Parathyroid adenoma (tissue), 2 donors: Measurements from ENCODE around the gene ITPKB.

Source experiments
- H2AFZ ChIP-seq: fragments of 300-600 bp; sonication (generic); one replicate; pipeline ENCODE4 v1.7.0; 2017; ENCODE audit warnings: antibody characterized with exemption, mild to moderate bottlenecking
- H3K27ac ChIP-seq: fragments of 300-600 bp; sonication (generic); one replicate; pipeline ENCODE4 v1.7.0; 2017
- H3K27me3 ChIP-seq: fragments of 300-600 bp; sonication (generic); one replicate; pipeline ENCODE4 v1.7.0; 2017; ENCODE audit warnings: low read length; ENCODE audit not compliant: control insufficient read depth, insufficient read depth
- H3K36me3 ChIP-seq: fragments of 300-600 bp; sonication (generic); one replicate; pipeline ENCODE4 v1.7.0; 2017; ENCODE audit warnings: low read length; ENCODE audit not compliant: control insufficient read depth, insufficient read depth
- H3K4me1 ChIP-seq: fragments of 300-600 bp; sonication (generic); one replicate; pipeline ENCODE4 v1.7.0; 2017; ENCODE audit warnings: control low read depth
- H3K4me2 ChIP-seq: fragments of 300-600 bp; sonication (generic); one replicate; pipeline ENCODE4 v1.7.0; 2017; ENCODE audit warnings: low read length
- H3K4me3 ChIP-seq: fragments of 300-600 bp; sonication (generic); one replicate; pipeline ENCODE4 v1.7.0; 2017; ENCODE audit warnings: low read depth, low read length
- H3K79me2 ChIP-seq: fragments of 300-600 bp; sonication (generic); one replicate; pipeline ENCODE4 v1.7.0; 2017; ENCODE audit warnings: control low read depth
- H3K9ac ChIP-seq: fragments of 300-600 bp; sonication (generic); one replicate; pipeline ENCODE4 v1.7.0; 2017; ENCODE audit warnings: mild to moderate bottlenecking
- H3K9me3 ChIP-seq: fragments of 300-600 bp; sonication (generic); one replicate; pipeline ENCODE4 v1.7.0; 2017; ENCODE audit warnings: low read length; ENCODE audit not compliant: control insufficient read depth
- TF ChIP-seq, protein P1 (sequence below): fragments of 300-600 bp; sonication (generic); IDR thresholded peaks from one replicate; pipeline ENCODE4 v1.7.0; 2017; ENCODE audit warnings: antibody characterized with exemption, mild to moderate bottlenecking
- donor health status: primary hyperparathyroidism.

ITPKB gene

DNA sequence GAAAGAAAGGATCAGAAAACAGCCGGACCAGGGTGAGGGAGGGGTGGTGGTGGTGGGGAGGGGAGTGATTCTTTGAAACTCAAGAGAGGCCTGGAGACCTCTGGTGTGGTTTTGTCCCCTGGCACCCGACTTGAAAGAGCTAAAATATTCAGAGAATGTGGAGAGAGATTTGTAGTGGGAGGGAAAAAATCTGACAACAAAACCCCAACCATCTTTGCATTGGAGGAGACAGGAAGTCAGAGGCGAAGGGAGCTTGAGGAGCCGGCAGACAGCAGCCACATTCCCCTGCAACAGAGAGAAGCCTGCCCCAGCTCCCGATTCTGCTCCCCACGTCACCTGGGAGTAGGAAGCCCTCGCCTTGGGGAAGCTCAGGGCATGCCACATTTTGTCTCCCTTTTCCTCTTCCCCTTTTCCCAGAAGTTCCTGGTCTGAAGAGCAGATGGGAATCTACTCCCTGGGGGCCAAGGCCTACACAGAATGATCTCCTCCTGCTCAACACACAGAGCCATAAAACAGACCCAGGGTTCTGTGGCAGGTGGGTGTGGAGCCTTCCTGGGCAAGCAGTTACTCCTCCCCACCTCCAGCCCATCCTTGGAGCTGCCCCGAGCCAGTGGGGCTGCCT is 84.9 kb downstream of the ITPKB start:
- Histone ChIP-seq H3K27me3 (no peaks in the 10 kb centered on the region), H3K4me2 (no peak overlapping the region), H3K9ac (no peak overlapping the region), H3K27ac (peak overlapping the region; percentile 11), H3K4me1 (peaks cover 10% of the 10 kb centered on the region), H3K36me3 (no peaks in the 10 kb centered on the region), H3K4me3 (no peak overlapping the region), H3K79me2 (no peaks in the 10 kb centered on the region), H3K9me3 (no peaks in the 10 kb centered on the region), H2AFZ (no peak overlapping the region)
- TF ChIP-seq, protein P1, sequence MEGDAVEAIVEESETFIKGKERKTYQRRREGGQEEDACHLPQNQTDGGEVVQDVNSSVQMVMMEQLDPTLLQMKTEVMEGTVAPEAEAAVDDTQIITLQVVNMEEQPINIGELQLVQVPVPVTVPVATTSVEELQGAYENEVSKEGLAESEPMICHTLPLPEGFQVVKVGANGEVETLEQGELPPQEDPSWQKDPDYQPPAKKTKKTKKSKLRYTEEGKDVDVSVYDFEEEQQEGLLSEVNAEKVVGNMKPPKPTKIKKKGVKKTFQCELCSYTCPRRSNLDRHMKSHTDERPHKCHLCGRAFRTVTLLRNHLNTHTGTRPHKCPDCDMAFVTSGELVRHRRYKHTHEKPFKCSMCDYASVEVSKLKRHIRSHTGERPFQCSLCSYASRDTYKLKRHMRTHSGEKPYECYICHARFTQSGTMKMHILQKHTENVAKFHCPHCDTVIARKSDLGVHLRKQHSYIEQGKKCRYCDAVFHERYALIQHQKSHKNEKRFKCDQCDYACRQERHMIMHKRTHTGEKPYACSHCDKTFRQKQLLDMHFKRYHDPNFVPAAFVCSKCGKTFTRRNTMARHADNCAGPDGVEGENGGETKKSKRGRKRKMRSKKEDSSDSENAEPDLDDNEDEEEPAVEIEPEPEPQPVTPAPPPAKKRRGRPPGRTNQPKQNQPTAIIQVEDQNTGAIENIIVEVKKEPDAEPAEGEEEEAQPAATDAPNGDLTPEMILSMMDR: no peak

DNA sequence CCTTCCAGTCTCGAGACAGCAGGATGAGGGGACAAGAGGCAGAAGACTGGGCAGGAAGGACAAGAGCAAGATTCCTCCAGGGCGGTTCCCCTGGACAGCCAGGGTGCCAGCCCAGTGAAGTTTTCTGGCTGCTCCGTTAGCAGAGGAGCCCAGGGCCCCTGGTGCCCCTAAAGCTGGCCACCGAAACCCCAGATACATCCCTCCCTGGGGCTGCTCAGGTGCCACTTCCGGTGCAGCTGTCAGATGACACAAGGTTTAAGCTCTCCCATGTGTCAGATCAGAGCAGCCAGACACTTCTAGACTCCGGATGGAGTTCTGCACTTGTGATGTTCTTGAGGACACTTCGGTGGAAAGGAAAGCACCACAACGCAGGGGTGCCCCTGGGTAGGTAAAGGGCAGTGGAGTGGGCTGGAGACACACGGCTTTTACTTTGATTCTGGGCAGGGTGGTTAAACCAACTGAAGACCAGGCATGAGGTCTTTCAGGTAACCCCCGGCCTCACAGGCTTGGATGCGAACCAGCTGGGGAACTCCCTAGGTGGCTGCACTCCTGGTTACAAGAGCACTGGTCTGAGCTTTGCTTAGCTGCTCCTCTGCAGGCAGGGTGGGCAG is 85.7 kb downstream of the ITPKB start:
- Histone ChIP-seq H3K4me2 (no peak overlapping the region), H3K27ac (no peak overlapping the region), H3K79me2 (no peaks in the 10 kb centered on the region), H3K9ac (no peak overlapping the region), H3K36me3 (no peaks in the 10 kb centered on the region), H3K4me3 (no peak overlapping the region), H2AFZ (no peak overlapping the region), H3K27me3 (no peaks in the 10 kb centered on the region), H3K4me1 (peaks cover 10% of the 10 kb centered on the region), H3K9me3 (no peaks in the 10 kb centered on the region)
- TF ChIP-seq, protein P1: no peak

DNA sequence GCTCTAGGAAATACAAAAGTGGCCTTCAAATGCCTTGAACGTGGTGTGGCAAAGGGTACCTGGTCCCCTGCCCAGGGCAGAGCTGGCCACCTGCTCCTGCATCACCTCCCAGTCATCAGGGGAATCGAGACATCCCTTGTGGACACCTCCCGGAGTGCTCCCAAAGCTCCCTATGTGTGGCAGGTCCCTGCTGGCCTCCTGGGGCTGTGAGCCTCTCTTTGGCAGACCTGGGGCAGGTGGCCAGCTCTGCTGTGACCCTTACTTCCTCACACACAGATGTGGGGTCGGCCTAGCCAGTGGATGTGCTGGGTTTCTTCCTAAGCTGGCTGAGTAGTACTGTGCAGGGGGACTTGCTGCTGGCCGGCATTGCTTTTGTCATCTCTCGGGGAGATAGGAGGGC is 86.5 kb downstream of the ITPKB start:
- Histone ChIP-seq H3K27ac (no peak overlapping the region), H3K9ac (no peak overlapping the region), H3K36me3 (no peaks in the 10 kb centered on the region), H3K4me2 (no peak overlapping the region), H3K9me3 (no peaks in the 10 kb centered on the region), H3K27me3 (no peaks in the 10 kb centered on the region), H3K79me2 (no peaks in the 10 kb centered on the region), H3K4me1 (peaks cover 10% of the 10 kb centered on the region), H3K4me3 (no peak overlapping the region), H2AFZ (no peak overlapping the region)
- TF ChIP-seq, protein P1: no peak

DNA sequence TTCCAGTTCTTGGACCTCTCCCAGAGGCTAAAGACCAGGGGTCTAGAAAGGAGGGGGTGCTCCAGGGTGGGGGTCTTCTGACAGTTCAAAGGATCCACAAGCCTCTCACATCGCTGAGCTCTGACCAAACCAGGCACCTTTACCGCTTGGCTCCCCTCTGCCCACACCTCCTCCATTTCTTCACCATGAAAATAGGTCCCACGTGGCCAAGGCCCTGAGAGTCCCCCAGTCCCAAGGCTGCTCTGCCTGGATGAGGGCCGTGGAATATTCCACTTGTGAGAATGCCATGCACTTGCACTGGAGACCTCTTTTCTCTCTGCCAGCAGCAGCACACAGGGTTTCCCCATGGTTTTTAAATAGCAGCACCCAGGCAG is 87.4 kb downstream of the ITPKB start:
- TF ChIP-seq, protein P1: no peak

More for the DNA sequence above, 87.4 kb downstream of the ITPKB start:
- H3K9me3 ChIP-seq: no peaks in the 10 kb centered on the region
- H3K27ac ChIP-seq: no peak overlapping the region
- H3K36me3 ChIP-seq: no peaks in the 10 kb centered on the region
- no peak overlapping the region for H3K9ac ChIP-seq
- no peak overlapping the region for H3K4me2 ChIP-seq
- no peak overlapping the region for H2AFZ ChIP-seq
- H3K4me1 ChIP-seq: peaks cover 4% of the 10 kb centered on the region
- H3K4me3 ChIP-seq: no peak overlapping the region
- H3K27me3 ChIP-seq: no peaks in the 10 kb centered on the region
- no peaks in the 10 kb centered on the region for H3K79me2 ChIP-seq
